Activated CD4-positive, alpha-beta memory T cell treated with anti-CD3 and anti-CD28 coated beads for 36 hours (primary cell): ENCODE data around the gene LITAFD. TPM values are rescaled to one million over a fixed set of nuclear protein-coding genes. Genes with fewer than 3 reads are reported as not detected.

Experiments used
- CTCF ChIA-PET: fragments of 350-600 bp; sonication (Branson Sonifier 250); formaldehyde crosslinking; loops from one replicate; lab custom pipeline; 2021; ENCODE audit warnings: antibody characterized with exemption, inconsistent platforms; lab: Charles Lee
- POLR2A ChIA-PET: fragments of 350-600 bp; sonication (Branson Sonifier 250); formaldehyde crosslinking; loops from one replicate; lab custom pipeline; 2021; ENCODE audit warnings: antibody characterized with exemption; lab: Charles Lee
- DNase-seq: peaks from one replicate; pipeline ENCODE4 v3.0.0-alpha.2; 2020
- H3K27ac Mint-ChIP-seq: one replicate; pipeline ENCODE4 v1.8.0; 2021; ENCODE audit warnings: mixed read lengths
- H3K27me3 Mint-ChIP-seq: one replicate; pipeline ENCODE4 v1.8.0; 2021; ENCODE audit warnings: mixed read lengths
- H3K36me3 Mint-ChIP-seq: one replicate; pipeline ENCODE4 v1.8.0; 2021; ENCODE audit warnings: mixed read lengths
- H3K4me1 Mint-ChIP-seq: one replicate; pipeline ENCODE4 v1.8.0; 2021; ENCODE audit warnings: low read depth, mixed read lengths
- H3K4me3 Mint-ChIP-seq: one replicate; pipeline ENCODE4 v1.8.0; 2021; ENCODE audit warnings: mild to moderate bottlenecking, mixed read lengths
- H3K9me3 Mint-ChIP-seq: one replicate; pipeline ENCODE4 v1.8.0; 2021; ENCODE audit warnings: mixed read lengths
- intact Hi-C: fragments of 100-400 bp; cut with micrococcal nuclease; formaldehyde crosslinking; loops from one replicate; pipeline ENCODE4 v1.15.1; 2023
- total RNA-seq, 2 experiments: library from RNA; stranded (reverse); gene quantifications; one replicate each; pipeline ENCODE4 v1.2.3, GENCODE V29; 2021

Gene LITAFD
- total RNA-seq, 2 experiments from 2014 or later = not detected

- POLR2A ChIA-PET = no interaction called here
- intact Hi-C loops = no loop called here
- no peaks in the 10 kb centered on the region for H3K9me3 Mint-ChIP-seq
- H3K27me3 Mint-ChIP-seq = no peaks in the 10 kb centered on the region
- H3K36me3 Mint-ChIP-seq = peaks cover 23% of the 10 kb centered on the region
- H3K4me3 Mint-ChIP-seq = no peak overlapping the region
- DNase-seq = peak; percentile 60
- CTCF ChIA-PET = interaction anchor here (1.2 kb wide), 1 partner anchor 77 kb away, joined by 3 read pairs; no protein-coding TSS in a partner anchor
- peaks cover 70% of the 10 kb centered on the region for H3K4me1 Mint-ChIP-seq
- H3K27ac Mint-ChIP-seq = no peak overlapping the region
Observed at GRCh38 chr16:8931859-8932258, 49.7 kb downstream of the LITAFD start.

GRCh38 chr16:8934601-8935000 lies 52.5 kb downstream of the LITAFD start:
- Mint-ChIP-seq H3K4me3 (no peak overlapping the region), H3K9me3 (no peaks in the 10 kb centered on the region), H3K27me3 (no peaks in the 10 kb centered on the region), H3K36me3 (peaks cover 2% of the 10 kb centered on the region), H3K27ac (peak overlapping the region; percentile 33), H3K4me1 (peaks cover 72% of the 10 kb centered on the region)
- ChIA-PET POLR2A (no interaction called here), CTCF (interaction anchor here (0.8 to 4.1 kb wide), 6 partner anchors 8 to 74 kb away, joined by 3 to 92 read pairs (median 30); no protein-coding TSS in a partner anchor)
- intact Hi-C loops = no loop called here
- DNase-seq = no peak

Other genes starting within 250 kb of the LITAFD start
- gene ABAT, start 207.7 kb upstream of the LITAFD start, total RNA-seq = 10 to 100 TPM in 1 of 2 experiments, 1 to 10 TPM in 1; 8.7 to 10.0 TPM
- gene TMEM186, start 84.7 kb upstream of the LITAFD start, total RNA-seq = 10 to 100 TPM; 16.0 TPM
- gene PMM2, start 84.5 kb upstream of the LITAFD start, total RNA-seq = 10 to 100 TPM; 34.0 to 36.0 TPM
- gene CARHSP1, start 13.3 kb upstream of the LITAFD start, total RNA-seq = 10 to 100 TPM; 64.9 to 73.1 TPM
- 100 to 1,000 TPM; 154 to 170 TPM for gene USP7, start 81.6 kb downstream of the LITAFD start, total RNA-seq
- gene HAPSTR1, start 209.3 kb downstream of the LITAFD start, total RNA-seq = 10 to 100 TPM; 47.1 to 49.1 TPM